ENCODE data around the gene LYRM1.

GRCh38 chr16:20971401-20971800, 70.8 kb downstream of the LYRM1 start:
- no peak for TF ChIP-seq CTCF (conservative IDR thresholded peaks at IDR 0.05; ENCODE audit: low read depth in 2 of 2)
- no peak for TF ChIP-seq STAT1 (IDR thresholded peaks at IDR 0.05; ENCODE audit: unreplicated experiment)
- TF ChIP-seq EZH2phosphoT487 (IDR thresholded peaks at IDR 0.05; ENCODE audit: unreplicated experiment) = no peak
- no peak for TF ChIP-seq CREB1 (CRISPR knock-in tag; IDR thresholded peaks at IDR 0.05; ENCODE audit: low read depth)
- no peak for TF ChIP-seq EZH2 (IDR thresholded peaks at IDR 0.05; ENCODE audit: low read depth, unreplicated experiment)
- TF ChIP-seq, protein P1, sequence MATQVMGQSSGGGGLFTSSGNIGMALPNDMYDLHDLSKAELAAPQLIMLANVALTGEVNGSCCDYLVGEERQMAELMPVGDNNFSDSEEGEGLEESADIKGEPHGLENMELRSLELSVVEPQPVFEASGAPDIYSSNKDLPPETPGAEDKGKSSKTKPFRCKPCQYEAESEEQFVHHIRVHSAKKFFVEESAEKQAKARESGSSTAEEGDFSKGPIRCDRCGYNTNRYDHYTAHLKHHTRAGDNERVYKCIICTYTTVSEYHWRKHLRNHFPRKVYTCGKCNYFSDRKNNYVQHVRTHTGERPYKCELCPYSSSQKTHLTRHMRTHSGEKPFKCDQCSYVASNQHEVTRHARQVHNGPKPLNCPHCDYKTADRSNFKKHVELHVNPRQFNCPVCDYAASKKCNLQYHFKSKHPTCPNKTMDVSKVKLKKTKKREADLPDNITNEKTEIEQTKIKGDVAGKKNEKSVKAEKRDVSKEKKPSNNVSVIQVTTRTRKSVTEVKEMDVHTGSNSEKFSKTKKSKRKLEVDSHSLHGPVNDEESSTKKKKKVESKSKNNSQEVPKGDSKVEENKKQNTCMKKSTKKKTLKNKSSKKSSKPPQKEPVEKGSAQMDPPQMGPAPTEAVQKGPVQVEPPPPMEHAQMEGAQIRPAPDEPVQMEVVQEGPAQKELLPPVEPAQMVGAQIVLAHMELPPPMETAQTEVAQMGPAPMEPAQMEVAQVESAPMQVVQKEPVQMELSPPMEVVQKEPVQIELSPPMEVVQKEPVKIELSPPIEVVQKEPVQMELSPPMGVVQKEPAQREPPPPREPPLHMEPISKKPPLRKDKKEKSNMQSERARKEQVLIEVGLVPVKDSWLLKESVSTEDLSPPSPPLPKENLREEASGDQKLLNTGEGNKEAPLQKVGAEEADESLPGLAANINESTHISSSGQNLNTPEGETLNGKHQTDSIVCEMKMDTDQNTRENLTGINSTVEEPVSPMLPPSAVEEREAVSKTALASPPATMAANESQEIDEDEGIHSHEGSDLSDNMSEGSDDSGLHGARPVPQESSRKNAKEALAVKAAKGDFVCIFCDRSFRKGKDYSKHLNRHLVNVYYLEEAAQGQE (IDR thresholded peaks at IDR 0.05; ENCODE audit: unreplicated experiment) = no peak
- no peak for TF ChIP-seq ZNF114 (CRISPR knock-in tag; IDR thresholded peaks at IDR 0.05)
